GM21717 (cell line): Measurements from ENCODE around the gene C2orf49.
A peak's percentile ranks its signal among the peaks of the same experiment; 100 is the strongest.
"Not testable (repeated sequence)": the region's sequence is repeated elsewhere in the genome, so short reads cannot be mapped to it uniquely, and the experiment has no call there.

ENCODE experiments used
- ATAC-seq: cut with Tn5 transposase; IDR thresholded peaks from one replicate; pipeline ENCODE4 v1.9.1; 2021; ENCODE audit warnings: mild to moderate bottlenecking, moderate library complexity; ENCODE audit not compliant: unreplicated experiment

Gene C2orf49

GRCh38 chr2:105320651-105321215, 16.6 kb upstream of the C2orf49 start:
- no peak for ATAC-seq

- no peak for ATAC-seq
These were observed 15.3 kb upstream of the C2orf49 start for GRCh38 chr2:105321875-105322646.

GRCh38 chr2:105323111-105323510, 14.2 kb upstream of the C2orf49 start:
- ATAC-seq, result no peak

- ATAC-seq, result no peak
These were observed 13.2 kb upstream of the C2orf49 start for GRCh38 chr2:105324101-105324500.

GRCh38 chr2:105324732-105325131, 12.6 kb upstream of the C2orf49 start:
- ATAC-seq, result no peak

- ATAC-seq, result no peak
These were observed 11.9 kb upstream of the C2orf49 start for GRCh38 chr2:105325389-105325963.

GRCh38 chr2:105327271-105327670, 10.1 kb upstream of the C2orf49 start:
- not testable (repeated sequence) for ATAC-seq

GRCh38 chr2:105327690-105328089, 9.7 kb upstream of the C2orf49 start:
- ATAC-seq, result no peak

- no peak for ATAC-seq
These were observed 8.8 kb upstream of the C2orf49 start for GRCh38 chr2:105328281-105329196.

GRCh38 chr2:105329197-105329554, 8.2 kb upstream of the C2orf49 start:
- ATAC-seq, result peak; percentile 11

- ATAC-seq, result peak; percentile 78
These were observed 7.5 kb upstream of the C2orf49 start, which contains the start of gene TGFBRAP1 for GRCh38 chr2:105329561-105330495. Gene TGFBRAP1 (minus strand): TSS chr2:105329735. CDS start chr2:105308301, 21,434 bp downstream.

GRCh38 chr2:105330681-105331375, 6.5 kb upstream of the C2orf49 start:
- ATAC-seq, result no peak

GRCh38 chr2:105334211-105334610, 3.1 kb upstream of the C2orf49 start:
- no peak for ATAC-seq

- no peak for ATAC-seq
These were observed 1.9 kb upstream of the C2orf49 start for GRCh38 chr2:105335469-105335868.

- no peak for ATAC-seq
These were observed 586 bp upstream of the C2orf49 start for GRCh38 chr2:105336786-105337121.

GRCh38 chr2:105338020-105338385, 663 bp downstream of the C2orf49 start:
- peak; percentile 11 for ATAC-seq

- no peak for ATAC-seq
These were observed 2.1 kb downstream of the C2orf49 start for GRCh38 chr2:105339414-105339813.

GRCh38 chr2:105344704-105345345, 7.5 kb downstream of the C2orf49 start:
- ATAC-seq, result no peak

- no peak for ATAC-seq
These were observed 19.8 kb downstream of the C2orf49 start for GRCh38 chr2:105357122-105357521.
